Activated naive CD4-positive, alpha-beta T cell treated with anti-CD3 and anti-CD28 coated beads, Interleukin-2, amount 50 U/mL, for 72 hours (primary cell): Measurements from ENCODE around the gene PRR27. TPM values are rescaled to one million over a fixed set of nuclear protein-coding genes. Genes with fewer than 3 reads are reported as not detected.
"Not testable (repeated sequence)": the region's sequence is repeated elsewhere in the genome, so short reads cannot be mapped to it uniquely, and the experiment has no call there.

Source experiments
- ATAC-seq, 2 donors: fragments of 150-1000 bp; cut with Tn5 transposase; 2 replicates each; pipeline ENCODE4 v1.10.0; 2021; ENCODE audit warnings: mild to moderate bottlenecking in 2 of 2, moderate library complexity in 2 of 2
- DNase-seq, 2 donors: peaks; one replicate each; pipeline ENCODE4 v3.0.0; 2021 to 2022; ENCODE audit warnings: low spot score in 2 of 2
- H3K27ac Mint-ChIP-seq, 2 donors: one replicate each; pipeline ENCODE4 v1.8.0; 2022; ENCODE audit warnings: mild to moderate bottlenecking in 2 of 2, mixed read lengths in 2 of 2
- H3K36me3 Mint-ChIP-seq, 2 donors: one replicate each; pipeline ENCODE4 v1.8.0; 2022; ENCODE audit warnings: mixed read lengths in 2 of 2
- H3K9me3 Mint-ChIP-seq, 2 donors: one replicate each; pipeline ENCODE4 v1.8.0; 2022; ENCODE audit warnings: mixed read lengths in 2 of 2
- total RNA-seq, 2 donors: library from RNA; stranded (reverse); gene quantifications; one replicate each; pipeline ENCODE4 v1.2.3, GENCODE V29; 2022

PRR27 gene
- total RNA-seq, 2 donors from 2014 or later: not detected

GRCh38 chr4:70190579-70190978 is 36.5 kb downstream of the PRR27 start:
- Mint-ChIP-seq H3K27ac (no peak overlapping the region), H3K9me3 (no peaks in the 10 kb centered on the region), H3K36me3 (no peaks in the 10 kb centered on the region)
- DNase-seq (no peak), ATAC-seq (no peak)

- DNase-seq (no peak), ATAC-seq (no peak)
- no peak overlapping the region for H3K27ac Mint-ChIP-seq
- no peaks in the 10 kb centered on the region for H3K9me3 Mint-ChIP-seq
- no peaks in the 10 kb centered on the region for H3K36me3 Mint-ChIP-seq
These were observed 37.6 kb downstream of the PRR27 start for GRCh38 chr4:70191647-70192046.

GRCh38 chr4:70192895-70193294 is 38.9 kb downstream of the PRR27 start:
- Mint-ChIP-seq H3K36me3 (no peaks in the 10 kb centered on the region), H3K27ac (no peak overlapping the region), H3K9me3 (no peaks in the 10 kb centered on the region)
- ATAC-seq: no peak
- DNase-seq: no peak

GRCh38 chr4:70195425-70195824 is 41.4 kb downstream of the PRR27 start, which contains the start of gene ODAM:
TSS of gene ODAM (plus strand) at chr4:70195725. CDS start at chr4:70196544, 819 bp downstream.
- no peak within 1 kb of the TSS for H3K27ac Mint-ChIP-seq
- DNase-seq (no peak), ATAC-seq (no peak)
- no peaks in the 10 kb centered on the region for H3K36me3 Mint-ChIP-seq
- no peaks in the 10 kb centered on the region for H3K9me3 Mint-ChIP-seq

GRCh38 chr4:70196857-70197256 is 42.8 kb downstream of the PRR27 start:
- no peak for DNase-seq
- no peak for ATAC-seq
- H3K36me3 Mint-ChIP-seq: no peaks in the 10 kb centered on the region
- H3K27ac Mint-ChIP-seq: no peak overlapping the region
- no peaks in the 10 kb centered on the region for H3K9me3 Mint-ChIP-seq

GRCh38 chr4:70197842-70198241 is 43.8 kb downstream of the PRR27 start:
- H3K27ac Mint-ChIP-seq: no peak overlapping the region
- H3K36me3 Mint-ChIP-seq: no peaks in the 10 kb centered on the region
- DNase-seq: no peak
- no peaks in the 10 kb centered on the region for H3K9me3 Mint-ChIP-seq
- ATAC-seq: no peak

- ATAC-seq (no peak), DNase-seq (no peak)
- H3K27ac Mint-ChIP-seq: no peak overlapping the region
- H3K9me3 Mint-ChIP-seq: no peaks in the 10 kb centered on the region
- no peaks in the 10 kb centered on the region for H3K36me3 Mint-ChIP-seq
These were observed 49.6 kb downstream of the PRR27 start for GRCh38 chr4:70203601-70204000.

- not testable (repeated sequence) for ATAC-seq, H3K27ac Mint-ChIP-seq, DNase-seq, H3K36me3 Mint-ChIP-seq
- H3K9me3 Mint-ChIP-seq: peaks cover 10 to 11% of the 10 kb centered on the region in 2 donors
These were observed 58.7 kb downstream of the PRR27 start for GRCh38 chr4:70212752-70213151.

Other genes with a start within 250 kb of the PRR27 start
- not detected for gene CSN1S1, start 223.2 kb upstream of the PRR27 start, total RNA-seq
- gene CSN2, start 188.5 kb upstream of the PRR27 start, total RNA-seq: not detected
- gene STATH, start 158.3 kb upstream of the PRR27 start, total RNA-seq: not detected
- not detected for gene HTN3, start 125.8 kb upstream of the PRR27 start, total RNA-seq
- not detected for gene HTN1, start 103.8 kb upstream of the PRR27 start, total RNA-seq
- gene ODAM, start 41.5 kb downstream of the PRR27 start, total RNA-seq: not detected
- gene FDCSP, start 71.9 kb downstream of the PRR27 start, total RNA-seq: not detected
- gene CSN3, start 88.4 kb downstream of the PRR27 start, total RNA-seq: not detected
- not detected for gene CABS1, start 180.7 kb downstream of the PRR27 start, total RNA-seq
- gene SMR3A, start 206.5 kb downstream of the PRR27 start, total RNA-seq: not detected
- gene SMR3B, start 228.9 kb downstream of the PRR27 start, total RNA-seq: not detected
- gene OPRPN, start 243.7 kb downstream of the PRR27 start, total RNA-seq: not detected